RPMI8226 (cell line): ENCODE results near the gene HOXB5.
A peak's percentile ranks its signal among the peaks of the same experiment; 100 is the strongest.

Source experiments
- DNase-seq: peaks from one replicate; pipeline ENCODE4 v3.0.0-alpha.2; 2015

The HOXB5 gene

GRCh38 chr17:48601207-48601538 lies 7.6 kb upstream of the HOXB5 start:
- DNase-seq = no peak

- no peak for DNase-seq
These were observed 6.9 kb upstream of the HOXB5 start for GRCh38 chr17:48600244-48601098.

GRCh38 chr17:48599354-48599753 lies 5.8 kb upstream of the HOXB5 start:
- DNase-seq = no peak

DNA sequence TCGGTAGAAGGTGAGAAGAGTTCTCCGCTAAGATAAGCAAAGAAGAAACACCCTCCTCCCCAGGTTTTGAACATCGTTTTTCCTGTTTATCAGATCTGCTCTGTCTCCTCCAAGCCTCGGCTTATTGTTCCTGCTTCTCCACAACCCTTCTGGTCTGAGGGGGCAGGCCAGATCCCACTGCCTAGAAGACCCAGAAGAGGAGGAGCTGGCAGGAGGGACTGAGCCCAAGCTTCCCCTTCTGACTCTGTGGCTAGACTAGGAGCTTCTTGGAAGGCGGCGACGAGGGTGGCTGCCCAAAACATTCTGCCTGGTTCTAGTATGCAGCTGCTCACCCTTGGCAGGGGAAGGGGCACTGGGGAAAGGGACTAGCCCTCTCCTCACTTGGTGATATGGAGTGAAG lies 5.2 kb upstream of the HOXB5 start:
- DNase-seq = no peak

DNA sequence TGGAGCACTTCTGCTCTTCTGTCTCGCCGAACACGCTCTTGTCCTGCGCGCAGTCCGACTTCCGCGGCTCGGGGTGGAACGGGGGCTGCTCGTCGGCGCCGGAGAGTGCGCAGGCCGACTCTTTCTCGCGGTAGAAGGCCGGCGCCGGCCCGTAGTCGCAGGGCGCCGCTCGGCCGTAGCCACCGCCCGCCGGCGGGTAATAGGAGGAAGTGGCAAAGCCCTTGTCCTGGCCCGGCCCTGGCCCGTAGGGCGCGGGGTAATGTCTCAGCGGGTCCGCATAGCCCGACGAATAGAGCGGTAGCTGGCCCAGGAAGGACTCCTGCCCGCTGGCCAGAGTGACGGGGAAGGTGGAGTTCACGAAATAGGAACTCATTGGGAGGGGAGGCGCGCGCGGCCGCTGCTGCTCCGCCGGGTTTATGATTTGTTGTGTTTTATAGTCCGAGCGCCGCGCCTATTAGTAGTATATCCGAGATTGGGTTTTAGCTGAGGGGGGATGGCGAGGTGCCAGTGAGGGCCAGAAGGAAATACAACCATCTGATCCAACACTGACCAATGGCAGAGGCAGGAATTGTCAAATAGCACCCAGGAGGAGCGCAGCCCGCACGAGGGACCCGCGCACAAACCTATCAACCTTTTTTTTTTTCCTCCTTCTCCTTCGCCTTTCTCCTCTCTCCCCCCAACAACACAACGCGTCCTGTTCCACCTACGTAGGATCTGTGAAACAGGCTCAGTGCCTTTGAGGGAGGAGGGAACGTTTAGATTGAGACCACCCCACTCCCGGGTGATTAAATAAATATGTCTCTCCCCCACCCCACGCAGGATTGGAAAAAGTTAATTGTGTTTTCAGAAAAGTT lies 4.4 kb upstream of the HOXB5 start:
- peak; percentile 62 for DNase-seq

DNA sequence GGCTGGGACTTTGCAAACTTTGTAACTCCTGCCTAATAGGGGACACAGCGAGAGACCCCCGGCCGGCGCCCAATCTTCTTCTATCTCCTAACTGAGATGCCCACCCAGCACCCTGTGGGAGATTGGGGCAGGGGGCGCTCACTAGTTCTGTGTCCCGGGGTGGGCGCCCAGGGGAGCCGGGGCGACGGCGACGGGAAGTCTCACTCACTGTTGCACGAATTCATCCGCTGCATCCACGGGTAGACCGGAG lies 3.9 kb upstream of the HOXB5 start:
- DNase-seq = no peak

GRCh38 chr17:48596735-48597527 lies 3.4 kb upstream of the HOXB5 start:
- DNase-seq = no peak

- peak; percentile 55 for DNase-seq
These were observed 2.6 kb upstream of the HOXB5 start for GRCh38 chr17:48596000-48596734.

GRCh38 chr17:48595278-48595999 lies 1.9 kb upstream of the HOXB5 start:
- no peak for DNase-seq

DNA sequence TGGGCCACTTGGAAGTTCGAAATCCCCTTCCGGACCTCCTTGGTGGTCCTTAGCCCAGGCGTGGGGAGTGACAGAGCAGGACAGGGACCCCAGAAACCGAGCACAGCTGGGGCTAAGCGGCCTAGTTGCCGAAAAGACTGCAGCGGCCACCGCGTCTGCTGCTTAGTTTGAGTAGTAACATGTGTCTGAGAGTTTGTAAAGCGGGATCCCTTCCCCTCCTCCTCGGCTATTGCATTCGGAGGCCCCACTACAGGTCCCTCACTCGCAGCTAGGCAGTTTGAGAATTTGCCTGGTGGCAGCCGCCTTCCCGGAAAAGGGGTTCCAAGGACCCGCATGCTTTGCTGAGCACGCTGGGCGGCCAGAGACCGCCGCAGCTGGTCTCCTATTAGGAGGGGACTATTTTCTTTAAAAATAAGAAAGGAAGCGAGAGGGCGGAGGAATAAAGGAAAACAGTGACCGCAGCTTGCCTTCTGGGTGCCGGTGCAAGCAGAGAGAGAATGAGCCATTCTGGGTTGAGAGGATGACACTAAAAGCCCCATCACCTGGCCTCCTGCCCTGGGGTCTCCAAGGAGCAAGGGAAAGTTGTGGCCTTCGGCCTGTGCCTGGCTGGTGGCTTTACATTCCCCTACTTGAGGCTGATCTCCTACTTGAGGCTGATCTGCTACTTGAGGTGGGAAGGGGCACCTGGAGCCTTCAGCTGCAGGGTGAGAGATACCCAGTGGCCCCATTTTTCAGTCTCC lies 1.1 kb upstream of the HOXB5 start:
- no peak for DNase-seq

GRCh38 chr17:48593840-48594537 lies 410 bp upstream of the HOXB5 start:
- peak; percentile 81 for DNase-seq

DNA sequence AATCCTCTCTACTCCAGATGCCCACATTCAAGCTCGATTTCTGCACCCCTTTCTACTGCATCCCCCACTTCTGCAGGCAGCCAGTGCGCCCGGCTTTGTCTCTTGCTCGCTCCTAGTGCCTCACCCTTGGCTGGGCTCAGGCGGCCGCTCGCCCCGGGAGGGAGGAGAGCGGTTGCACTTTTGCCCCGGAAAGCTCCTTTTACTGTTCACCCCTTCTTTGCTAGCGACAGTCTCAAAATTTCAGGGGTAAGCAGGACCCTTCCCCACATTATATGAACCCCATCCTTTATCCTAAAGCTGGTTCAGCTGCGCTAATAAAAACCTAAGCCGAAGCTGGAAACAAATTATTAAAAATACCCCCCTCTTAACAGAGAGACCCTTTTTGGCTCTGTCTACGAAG lies 1.0 kb downstream of the HOXB5 start:
- DNase-seq = no peak

DNA sequence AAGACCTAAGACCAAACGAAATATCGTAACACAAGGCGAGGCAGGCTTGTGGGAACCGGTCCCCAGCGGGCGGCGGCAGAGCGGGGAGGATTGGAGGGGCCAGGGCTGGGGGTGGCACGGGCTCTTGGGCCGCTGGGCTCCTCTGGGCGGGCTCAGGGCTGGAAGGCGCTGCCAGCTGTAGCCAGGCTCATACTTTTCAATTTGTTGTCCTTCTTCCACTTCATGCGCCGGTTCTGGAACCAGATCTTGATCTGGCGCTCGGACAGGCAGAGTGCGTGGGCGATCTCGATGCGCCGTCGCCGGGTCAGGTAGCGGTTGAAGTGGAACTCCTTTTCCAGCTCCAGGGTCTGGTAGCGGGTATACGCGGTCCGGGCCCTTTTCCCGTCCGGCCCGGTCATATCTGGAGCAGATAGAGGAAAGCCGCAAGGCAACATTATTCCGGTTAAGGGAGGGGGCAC lies 1.5 kb downstream of the HOXB5 start:
- DNase-seq = no peak

GRCh38 chr17:48591255-48592056 lies 2.1 kb downstream of the HOXB5 start:
- DNase-seq = no peak

- DNase-seq = no peak
These were observed 2.9 kb downstream of the HOXB5 start for GRCh38 chr17:48590607-48591161.

GRCh38 chr17:48589831-48590606 lies 3.6 kb downstream of the HOXB5 start, which contains the start of gene HOXB3:
Gene HOXB3, minus strand, starts transcription at chr17:48590241. Its CDS starts 37,767 bp downstream, at chr17:48552474.
- DNase-seq = no peak

- DNase-seq = no peak
These were observed 4.3 kb downstream of the HOXB5 start for GRCh38 chr17:48589060-48589830.

DNA sequence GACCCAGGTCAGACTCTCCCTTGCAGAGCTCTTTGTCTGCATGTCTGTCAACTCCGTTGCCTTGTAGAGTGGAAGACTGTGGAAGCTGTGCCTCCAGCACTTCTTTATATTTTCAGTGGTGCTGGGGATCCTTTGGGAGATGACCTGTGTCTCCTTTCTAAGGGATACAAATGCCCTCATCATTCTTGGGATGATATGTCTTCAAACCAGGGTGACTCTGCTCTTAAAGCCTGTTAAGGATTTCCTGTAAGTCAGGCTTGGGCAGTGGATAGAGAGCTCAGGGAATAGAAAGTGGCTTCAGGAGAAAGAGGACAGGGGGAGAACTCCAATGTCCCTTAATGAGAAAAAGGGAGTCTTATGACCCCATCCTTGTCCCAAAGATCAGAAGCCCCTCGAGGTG lies 5.1 kb downstream of the HOXB5 start:
- no peak for DNase-seq
